EH (cell line): Measurements from ENCODE around the gene ZMYND15.

ENCODE experiments used
- DNase-seq: peaks from one replicate; pipeline ENCODE4 v3.0.0-alpha.2; 2015; ENCODE audit warnings: low read depth

Gene ZMYND15

DNA sequence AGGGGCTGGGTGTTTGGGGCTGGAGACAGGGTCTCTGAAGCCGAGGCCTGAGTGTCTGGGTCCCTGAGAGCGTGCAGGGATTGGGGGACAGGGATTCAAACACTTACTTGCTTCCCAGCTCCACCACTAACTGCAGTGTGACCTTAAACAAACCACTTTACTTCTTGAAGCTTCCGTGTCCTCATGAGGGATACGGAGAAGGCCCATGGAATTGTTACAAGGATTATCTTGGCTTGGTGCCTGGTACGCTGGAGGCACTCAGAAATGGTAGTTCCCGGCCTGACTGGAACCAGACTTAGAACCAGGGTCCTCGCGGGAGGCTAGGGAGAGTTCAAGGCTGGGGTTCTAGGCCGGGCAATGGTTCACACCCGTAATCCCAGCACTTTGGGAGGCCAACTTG lies 3.0 kb downstream of the ZMYND15 start:
- peak; percentile 25 for DNase-seq

DNA sequence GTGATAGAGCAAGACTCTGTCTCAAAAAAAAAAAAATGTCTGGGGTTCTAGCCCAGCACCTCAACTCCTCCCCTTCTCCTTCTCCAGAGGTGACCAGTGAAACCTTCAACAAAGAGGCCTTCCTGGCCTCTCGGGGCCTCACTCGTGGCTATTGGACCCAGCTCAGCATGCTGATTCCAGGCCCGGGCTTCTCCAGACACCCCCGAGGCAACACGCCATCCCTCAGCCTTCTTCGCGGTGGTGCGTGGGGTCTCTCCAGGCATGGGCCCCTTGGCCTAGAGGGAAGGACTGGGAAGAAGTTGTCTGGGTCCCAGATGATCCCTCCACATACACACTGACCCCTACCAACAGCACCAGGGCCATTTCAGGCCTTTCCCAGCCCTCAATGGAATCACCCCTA lies 3.6 kb downstream of the ZMYND15 start:
- DNase-seq = no peak

DNA sequence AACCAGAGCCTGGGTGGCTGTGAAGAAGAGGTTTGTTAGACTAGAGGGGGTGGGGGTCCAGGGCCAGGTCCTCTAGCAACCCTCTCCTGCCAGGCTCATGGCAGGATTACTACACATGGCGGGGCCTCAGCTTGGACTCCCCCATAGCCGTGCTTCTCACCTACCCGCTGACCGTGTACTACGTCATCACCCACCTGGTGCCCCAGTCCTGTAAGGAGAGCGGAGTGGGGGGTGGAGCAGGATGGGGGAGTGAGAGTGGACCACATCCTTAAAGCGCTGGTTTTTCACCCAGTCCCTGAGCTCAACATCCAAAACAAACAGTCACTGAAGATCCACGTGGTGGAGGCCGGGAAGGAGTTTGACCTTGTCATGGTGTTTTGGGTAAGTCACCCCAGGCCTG lies 4.3 kb downstream of the ZMYND15 start:
- DNase-seq = no peak

DNA sequence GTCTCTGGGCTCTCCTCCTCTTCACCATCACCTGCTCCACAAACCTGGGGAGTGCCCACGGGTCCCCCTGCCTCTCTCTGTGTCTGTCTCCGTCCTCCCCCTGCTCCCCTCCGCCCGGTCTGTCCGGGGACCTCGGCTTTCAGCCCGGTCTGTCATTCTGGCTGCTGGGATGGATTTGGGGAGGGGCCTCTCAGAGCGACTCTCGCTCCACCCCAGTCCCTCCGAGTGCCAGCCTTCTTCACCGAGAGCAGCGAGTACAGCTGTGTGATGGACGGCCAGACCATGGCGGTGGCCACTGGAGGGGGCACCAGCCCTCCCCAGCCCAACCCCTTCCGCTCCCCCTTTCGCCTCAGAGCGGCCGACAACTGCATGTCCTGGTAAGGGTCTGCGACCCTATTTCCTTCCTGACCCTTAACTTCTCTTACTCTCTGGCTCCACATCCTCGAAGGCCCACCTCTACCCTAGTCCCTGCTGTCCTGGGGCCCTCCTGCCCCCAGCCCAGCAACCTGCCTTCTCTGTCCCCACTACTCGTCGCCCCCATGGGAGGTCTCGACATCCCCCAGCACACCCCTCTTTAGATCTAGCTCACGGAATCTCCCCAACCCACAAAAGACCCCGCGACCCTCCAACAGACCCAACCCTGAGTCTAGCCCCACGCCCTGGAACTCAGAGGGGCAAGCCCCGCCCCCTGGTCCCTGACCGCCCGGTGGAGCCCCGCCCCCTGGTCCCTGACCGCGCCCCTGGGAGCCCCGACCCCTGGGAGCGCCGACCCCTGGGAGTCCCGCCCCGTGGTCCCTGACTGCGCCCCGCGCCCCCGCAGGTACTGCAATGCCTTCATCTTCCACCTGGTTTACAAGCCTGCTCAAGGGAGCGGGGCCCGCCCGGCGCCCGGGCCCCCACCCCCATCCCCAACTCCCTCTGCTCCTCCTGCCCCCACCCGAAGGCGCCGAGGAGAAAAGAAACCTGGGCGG lies 5.7 kb downstream of the ZMYND15 start:
- DNase-seq = no peak

DNA sequence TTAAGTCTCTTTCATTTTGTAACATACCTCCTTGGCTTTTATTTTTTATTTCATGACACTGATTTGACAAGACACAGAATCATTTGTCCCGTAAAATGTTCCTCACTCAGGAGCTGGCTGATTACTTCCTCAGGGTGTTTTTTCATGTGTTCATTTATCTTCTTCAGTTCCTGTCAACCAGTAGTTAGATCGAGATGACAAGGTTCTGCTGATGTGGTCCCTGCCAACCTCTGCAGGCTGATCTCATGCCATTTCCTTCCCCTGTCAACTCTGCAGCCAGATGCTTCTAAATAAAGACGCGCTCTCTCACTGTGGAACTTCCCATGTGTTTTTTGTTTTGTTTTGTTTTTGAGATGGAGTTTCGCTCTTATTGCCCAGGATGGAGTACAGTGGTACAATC lies 8.2 kb downstream of the ZMYND15 start:
- no peak for DNase-seq

DNA sequence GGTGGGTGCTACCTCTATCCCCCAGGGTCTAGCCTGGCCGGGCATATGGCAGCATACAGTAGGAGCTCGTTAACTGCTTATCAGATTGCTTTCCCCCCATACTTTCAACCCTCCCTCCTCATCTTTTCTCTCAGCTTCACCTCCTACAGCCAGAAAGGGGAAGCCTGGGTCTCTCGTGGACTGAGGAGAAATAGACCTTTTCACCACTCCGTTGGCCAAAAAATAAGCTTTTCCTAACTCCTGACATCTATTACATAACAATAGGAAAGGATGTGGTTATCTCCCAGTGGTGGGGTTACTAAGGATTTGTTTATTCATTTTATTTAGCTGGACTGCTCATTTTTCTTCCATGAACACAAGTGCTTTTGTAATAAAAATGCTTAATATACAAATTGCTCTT lies 9.1 kb downstream of the ZMYND15 start:
- DNase-seq = no peak

DNA sequence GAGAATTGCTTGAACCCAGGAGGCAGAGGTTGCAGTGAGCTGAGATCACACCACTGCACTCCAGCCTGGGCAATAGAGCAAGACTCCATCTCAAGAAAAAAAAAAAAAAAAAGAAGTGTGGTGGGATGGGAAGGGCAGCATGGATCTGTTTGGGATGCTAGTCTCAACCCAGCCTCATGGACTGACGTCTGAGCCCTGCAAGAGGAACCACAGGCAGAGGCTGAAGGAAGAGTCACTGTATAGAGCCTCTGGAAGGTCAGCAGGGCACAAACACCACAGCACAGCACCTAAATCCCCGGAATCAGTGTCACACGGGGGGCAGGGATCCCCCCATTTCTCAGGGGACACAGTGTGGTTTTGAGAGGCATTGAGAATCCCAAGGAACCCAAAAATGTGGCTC lies 11.0 kb downstream of the ZMYND15 start:
- no peak for DNase-seq

DNA sequence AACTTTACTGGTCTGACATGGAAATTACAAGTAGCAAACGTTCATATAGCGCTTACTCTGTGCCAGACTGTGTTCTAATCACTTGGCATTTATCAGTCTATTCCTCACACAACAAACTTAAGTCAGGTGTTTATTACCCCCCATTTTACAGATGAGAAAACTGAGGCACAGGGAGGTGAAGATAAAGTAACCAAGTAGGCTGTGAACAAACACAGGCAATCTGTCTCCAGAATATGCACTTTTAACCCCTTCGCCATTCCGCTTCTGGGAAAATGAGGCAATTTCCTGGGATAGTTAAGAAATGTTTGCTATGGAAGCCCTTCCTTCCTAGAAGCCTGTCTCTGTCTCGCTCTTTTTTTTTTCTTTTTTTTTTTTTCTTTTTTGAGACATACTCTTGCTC lies 12.3 kb downstream of the ZMYND15 start:
- DNase-seq = peak; percentile 32

DNA sequence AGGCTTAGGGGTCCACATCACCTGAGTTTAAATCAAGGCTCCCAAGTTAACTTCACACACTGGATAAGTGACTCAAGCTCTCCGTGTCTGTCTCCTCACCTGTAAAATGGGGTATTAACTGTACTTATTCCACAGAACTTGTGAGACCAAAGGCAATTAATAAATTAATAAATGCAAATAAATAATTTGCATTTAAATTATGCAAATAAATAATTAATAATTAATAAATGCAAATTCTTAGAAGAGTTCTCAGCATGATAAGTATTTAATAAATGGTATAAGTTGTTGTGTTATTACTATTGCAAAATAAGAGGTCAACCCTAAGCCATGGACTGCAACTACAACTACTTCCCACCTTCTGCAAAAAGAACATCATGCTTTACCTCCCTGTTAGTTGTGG lies 13.8 kb downstream of the ZMYND15 start:
- no peak for DNase-seq

DNA sequence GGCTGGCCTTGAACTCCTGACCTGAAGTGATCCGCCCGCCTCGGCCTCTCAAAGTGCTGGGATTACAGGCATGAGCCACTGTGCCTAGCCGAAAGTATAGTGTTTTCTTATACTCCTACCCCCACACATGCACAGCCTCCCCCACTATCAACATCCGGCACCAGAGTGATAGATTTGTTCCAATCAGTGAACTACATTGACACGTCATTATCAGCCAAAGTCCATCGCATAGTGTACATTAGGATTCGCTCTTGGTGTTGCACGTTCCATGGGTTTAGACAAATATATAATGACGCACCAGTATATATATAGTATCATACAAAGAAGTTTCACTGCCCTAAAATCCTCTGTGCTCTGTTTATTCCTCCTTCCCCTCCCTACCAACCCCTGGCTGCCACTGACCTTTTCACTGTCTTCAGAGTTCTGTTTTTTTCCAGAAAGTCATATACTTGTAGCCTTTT lies 20.2 kb downstream of the ZMYND15 start:
- DNase-seq = no peak

DNA sequence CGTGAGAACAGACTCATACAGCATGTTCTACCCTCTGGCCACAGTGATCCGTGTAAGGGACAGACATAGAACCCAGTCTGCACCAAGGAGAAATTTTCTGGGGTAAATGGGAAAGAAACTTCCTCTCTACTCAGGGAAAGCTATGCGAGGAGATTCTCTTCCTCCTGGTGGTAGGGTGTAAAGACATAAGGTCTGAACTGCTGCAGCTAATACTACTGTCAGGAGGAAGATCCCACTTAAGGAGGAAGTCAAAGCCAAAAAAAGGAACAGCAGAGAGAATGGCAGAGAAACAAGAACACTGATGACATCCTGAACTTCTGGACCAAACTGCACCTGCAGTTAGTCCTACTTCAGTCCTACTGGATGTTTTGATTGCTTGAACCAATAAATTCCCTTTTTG lies 25.0 kb downstream of the ZMYND15 start:
- no peak for DNase-seq

DNA sequence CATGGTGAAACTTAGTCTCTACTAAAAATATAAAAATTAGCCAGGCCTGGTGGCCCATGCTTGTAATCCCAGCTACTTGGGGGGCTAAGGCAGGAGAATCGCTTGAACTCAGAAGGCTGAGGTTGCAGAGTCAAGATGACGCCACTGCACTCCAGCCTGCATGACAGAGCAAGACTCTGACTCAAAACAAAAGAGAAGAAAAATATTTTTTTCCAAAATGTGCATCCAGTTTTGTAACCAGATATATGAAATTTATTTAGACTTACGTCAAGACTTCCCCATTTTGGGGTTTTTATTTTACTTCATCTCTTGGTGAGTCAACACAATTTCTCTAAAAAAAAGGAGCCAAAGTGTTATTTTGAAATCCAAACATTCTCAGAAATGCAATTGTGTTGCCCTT lies 26.6 kb downstream of the ZMYND15 start:
- DNase-seq = no peak

DNA sequence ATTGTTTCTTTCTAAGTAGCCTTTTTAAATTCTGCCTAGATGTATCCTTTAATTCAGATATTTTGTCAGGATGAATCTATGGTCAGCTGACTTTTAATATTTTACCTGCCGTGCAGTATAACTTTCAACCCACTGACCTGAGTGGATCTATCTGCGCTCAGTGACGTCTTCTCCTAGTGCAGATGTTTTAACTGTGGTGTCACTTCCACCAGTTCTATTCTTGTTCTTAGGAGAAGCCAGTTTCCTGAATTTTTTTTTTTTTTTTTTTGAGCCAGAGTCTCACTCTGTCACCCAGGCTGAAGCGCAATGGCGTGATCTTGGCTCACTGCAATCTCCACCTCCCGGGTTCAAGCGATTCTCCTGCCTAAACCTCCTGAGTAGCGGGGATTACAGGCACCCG lies 27.1 kb downstream of the ZMYND15 start:
- DNase-seq = no peak

DNA sequence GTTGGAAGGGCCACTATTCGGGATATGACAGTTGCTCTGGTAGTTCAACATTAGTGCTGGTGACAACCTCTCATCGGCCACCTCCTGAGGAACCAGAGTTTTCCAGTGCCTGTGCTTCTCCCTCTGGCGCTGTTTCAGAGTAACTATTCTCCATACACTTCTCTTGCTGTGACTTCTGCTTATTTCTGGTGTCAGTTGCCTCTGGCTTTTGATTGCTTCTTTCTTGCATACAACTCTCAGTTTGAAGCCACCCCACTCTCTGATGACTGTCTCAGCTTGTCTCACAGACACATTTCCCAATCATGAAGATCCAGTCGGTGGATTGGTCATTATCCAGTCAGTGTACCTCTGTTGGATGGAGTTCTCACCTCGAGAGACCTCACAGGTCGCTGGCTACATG lies 28.7 kb downstream of the ZMYND15 start:
- DNase-seq = no peak

DNA sequence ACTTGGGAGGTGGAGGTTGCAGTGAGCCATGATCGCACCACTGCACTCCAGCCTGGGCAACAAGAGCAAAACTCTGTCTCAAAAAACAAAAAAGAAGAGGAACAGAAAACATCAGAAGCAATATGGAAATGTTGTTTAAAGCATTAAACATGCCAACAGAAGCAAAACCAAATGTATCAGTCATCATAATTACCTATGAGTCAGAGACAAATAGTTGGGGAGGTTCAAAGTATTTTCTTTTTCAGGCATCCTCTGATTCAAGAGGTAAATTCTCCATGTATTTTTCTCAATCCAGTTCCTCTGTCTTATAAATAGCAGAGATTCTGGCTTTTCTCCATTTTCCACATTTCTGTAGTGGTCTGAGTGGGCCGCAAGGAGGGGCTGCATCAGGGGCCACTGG lies 30.0 kb downstream of the ZMYND15 start:
- DNase-seq = peak; percentile 53

DNA sequence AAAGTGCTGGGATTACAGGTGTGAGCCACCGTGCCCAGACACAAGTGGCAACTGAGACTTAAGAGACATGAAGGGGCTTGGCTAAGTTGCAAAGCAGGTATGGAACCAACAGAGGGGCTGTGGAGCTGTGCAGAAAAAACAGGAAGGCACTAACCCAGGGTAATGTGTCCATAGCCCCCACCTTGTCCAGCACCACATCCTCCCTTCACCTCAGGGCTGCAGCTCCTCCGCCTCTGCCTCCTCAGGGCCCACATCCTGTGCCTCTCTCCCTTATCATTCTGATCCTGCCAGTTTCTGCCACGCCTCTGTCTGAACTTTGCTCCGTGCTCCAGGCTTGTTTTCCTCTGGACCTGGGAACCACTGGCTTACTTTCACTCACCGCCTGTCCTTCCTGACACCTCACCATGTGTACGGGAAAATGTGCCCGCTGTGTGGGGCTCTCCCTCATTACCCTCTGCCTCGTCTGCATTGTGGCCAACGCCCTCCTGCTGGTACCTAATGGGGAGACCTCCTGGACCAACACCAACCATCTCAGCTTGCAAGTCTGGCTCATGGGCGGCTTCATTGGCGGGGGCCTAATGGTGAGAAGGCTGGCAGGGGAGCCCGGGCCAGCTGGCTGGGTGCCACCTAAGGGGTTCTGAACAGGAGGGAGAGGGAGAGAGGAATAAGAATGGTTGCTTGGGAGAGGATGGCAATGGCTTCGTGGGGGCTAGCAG lies 32.0 kb downstream of the ZMYND15 start, which contains the start of gene TM4SF5:
Gene TM4SF5 (plus strand): TSS at position 368 of the 716 bp plus-strand sequence. CDS start 37 bp downstream, at position 405.
- no peak for DNase-seq

DNA sequence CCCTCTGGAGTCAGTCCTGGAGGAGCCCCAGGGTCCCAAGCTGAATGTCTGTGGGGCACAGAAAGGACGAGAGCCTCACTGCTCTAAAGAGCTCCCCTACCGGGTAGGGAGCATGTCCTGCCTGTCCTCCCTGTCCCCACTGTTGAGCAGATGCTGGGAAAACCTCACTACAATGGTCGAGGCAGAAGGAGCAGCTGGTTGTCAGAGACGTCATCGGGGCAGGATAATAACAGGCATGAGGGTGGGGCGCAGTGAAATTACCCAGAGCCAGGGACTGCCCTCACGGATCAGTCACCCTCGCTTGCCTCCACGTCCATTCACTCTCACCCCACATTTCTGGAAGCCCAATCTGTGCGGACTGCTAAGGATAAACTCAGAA lies 32.6 kb downstream of the ZMYND15 start:
- no peak for DNase-seq

DNA sequence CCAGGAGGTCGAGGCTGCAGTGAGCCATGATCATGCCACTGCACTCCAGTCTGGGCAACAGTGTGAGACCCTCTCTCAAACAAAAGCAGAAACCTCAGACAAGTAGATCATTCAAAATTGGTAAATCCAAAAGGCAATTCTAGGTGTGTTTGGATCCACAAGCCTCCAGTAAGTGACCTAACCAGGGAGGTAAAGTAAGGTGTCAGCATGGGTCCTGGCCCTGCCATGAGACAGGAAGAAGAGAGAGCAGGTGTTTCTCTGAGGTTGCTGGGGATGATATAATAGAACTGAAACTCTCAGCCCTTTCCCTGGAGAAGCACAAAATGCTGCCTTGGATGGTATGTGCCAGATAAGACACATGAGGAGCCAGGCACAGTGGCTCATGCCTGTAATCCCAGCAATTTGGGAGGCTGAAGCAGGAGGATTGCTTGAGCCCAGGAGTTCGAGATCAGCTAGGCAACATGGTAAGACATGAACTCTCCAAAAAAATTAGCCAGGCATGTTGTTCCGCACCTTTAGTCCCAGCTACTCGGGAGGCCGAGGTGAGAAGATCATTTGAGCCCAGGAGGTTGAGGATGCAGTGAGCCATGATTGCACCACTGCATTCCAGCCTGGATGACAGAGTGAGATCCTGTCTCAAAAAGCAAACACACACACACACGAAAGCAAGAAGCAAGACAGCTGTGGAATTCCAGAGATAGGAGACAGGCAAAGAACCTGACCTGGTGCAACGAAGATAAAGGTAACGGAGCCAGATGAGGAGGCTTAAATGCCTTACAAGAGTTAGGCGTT lies 38.5 kb downstream of the ZMYND15 start:
- DNase-seq = peak; percentile 25

DNA sequence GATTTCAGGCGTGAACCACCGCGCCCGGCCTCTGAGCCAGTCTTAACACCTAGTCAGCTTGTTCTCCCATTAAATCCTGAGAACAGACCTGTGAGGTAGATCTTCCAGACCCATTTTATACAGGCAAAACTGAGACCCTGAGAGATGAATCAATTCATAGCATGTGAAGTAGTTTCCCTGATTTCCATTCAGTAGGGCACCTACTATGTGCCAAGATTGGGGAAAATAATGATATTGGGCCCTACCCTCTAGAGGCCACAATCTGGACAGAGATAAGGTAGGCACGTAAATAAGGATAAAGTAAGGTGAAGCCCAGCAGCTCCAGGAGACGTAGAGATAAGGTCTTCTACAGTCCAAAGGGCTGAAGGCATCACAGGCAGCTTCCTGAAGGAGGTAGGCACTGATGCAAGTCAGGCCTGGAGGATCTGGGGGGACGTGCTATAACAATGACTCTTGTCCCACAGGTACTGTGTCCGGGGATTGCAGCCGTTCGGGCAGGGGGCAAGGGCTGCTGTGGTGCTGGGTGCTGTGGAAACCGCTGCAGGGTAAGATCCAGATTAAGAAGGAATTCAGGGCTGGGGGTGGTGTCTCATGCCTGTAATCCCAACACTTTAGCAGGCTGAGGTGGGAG lies 40.8 kb downstream of the ZMYND15 start:
- DNase-seq = no peak

DNA sequence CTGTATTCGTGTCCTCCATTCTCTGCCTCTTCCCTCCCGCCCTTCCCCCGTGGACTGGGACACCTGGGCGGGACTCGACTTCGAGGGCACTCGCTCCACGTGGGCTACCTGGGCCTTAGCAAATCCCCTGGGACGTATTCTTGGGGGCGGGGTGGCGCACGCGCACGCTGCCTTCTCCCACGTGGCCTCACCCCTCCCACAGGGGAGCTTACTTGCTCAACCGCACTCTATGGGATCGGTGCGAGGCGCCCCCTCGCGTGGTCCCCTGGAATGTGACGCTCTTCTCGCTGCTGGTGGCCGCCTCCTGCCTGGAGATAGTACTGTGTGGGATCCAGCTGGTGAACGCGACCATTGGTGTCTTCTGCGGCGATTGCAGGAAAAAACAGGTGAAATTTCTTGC lies 43.0 kb downstream of the ZMYND15 start:
- DNase-seq = no peak

DNA sequence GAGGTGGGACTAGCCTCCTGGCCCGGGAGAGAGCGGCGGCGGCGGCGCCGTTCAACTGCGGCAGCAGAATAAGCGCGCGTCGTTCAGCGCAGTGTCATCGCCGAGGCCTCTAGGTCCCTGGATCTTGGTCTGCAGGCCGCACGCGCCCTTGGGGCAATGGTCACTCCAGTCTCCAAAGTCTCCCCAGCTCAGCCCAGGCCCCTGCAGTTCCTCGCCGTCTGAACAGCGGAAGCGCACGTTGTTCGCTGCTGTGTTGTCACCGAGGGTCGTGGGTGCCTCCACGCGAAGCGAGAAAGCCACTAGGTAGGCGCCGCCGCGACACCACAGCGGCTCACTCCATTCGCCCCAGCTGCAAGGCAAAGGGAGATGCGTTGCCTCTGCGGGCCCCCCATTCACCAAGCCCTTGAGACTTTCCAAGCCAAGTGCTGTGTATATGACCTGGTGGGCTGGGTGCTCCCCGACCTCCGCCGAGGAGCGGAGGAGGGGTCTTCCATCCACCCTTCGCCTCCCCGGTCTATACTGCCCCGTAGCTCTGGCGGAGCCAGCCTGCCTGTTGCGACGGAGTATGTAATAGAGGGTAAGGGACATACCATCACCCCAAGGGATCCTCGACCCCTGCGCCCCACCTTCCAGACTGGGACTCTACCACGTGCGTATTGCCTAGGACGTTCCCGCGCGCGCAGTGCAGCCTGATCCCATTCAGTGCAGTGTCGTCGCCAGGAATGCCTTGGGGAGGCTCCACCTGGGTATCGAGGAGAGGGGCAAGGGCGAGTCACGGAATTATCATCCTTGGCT lies 45.9 kb downstream of the ZMYND15 start:
- peak; percentile 21 for DNase-seq
